GM21619 (cell line): ENCODE data around the gene PLA2G7.
"Not testable (repeated sequence)": the region's sequence is repeated elsewhere in the genome, so short reads cannot be mapped to it uniquely, and the experiment has no call there.

ENCODE experiments used
- ATAC-seq: cut with Tn5 transposase; IDR thresholded peaks from one replicate; pipeline ENCODE4 v1.9.1; 2021; ENCODE audit not compliant: unreplicated experiment

PLA2G7 gene

DNA sequence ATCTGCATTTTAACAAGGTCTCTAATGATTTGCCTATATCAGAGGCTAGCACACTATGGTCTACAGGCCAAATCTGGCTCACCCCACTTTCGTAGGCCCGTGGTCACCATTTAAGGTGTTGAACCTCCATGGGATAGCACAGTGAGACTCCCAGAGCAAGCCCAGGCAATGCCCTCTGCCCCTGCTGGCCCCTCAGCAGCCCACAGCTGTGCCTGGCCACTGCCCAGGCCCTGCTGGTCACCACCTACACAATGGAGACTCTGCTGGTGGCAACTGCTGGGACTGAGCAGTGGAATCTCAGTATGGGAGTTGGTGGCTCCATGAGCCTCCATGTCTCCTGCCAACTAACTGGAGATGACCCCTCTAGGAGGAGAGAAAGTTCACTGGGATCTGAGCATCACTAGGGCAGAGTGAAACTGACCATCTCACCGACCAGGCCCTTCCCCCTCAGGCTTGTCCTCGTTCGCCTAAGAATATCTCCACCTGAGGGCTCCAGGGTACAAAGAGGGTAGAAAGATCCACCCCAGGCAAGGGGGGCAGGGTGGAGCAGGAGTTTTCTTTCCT is 13.8 kb upstream of the PLA2G7 start:
- ATAC-seq = no peak

DNA sequence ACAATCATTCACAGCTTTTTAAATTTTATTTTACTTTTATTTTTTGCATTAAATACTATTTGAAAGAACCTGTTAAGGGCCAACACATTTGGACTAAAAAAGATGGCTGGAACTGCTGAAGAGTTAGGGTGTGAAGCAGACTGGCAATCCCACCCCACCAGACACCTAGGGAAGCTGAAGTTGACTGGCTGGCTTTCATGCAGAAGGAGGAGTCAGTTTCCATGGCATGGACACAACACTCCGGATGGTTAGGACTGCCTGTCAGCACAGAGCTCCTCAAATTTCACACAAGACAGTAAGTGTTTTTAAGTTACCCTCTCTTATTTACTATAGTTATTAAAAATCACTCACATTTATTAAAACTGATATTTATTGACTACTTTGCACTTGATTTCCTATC is 11.5 kb upstream of the PLA2G7 start, which contains the start of gene ANKRD66:
Gene ANKRD66 (plus strand): TSS at position 238 of the 400 bp plus-strand sequence. CDS start 5,016 bp downstream, outside the sequence.
- ATAC-seq = no peak

DNA sequence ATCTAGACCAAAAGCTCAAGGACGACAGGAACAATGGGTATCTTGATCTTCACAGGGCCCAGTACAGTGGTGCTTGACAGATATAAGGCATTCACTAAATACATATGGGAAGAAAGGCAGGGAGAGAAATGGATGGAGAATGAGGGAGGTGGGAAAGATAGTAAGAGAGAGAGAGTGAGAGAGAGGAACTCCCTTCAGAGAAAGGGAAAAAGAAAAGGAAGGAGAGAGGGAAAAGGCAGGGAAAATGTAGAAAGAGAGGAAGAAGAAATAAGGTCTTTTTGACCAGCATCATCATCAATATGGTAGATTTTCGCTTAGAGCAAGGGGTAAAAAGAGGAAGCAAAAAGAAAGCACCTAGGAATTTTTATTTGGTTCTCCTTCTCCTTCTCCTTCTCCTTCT is 10.8 kb upstream of the PLA2G7 start:
- no peak for ATAC-seq

- ATAC-seq = not testable (repeated sequence)
These were observed 9.1 kb upstream of the PLA2G7 start for GRCh38 chr6:46744159-46744725.

DNA sequence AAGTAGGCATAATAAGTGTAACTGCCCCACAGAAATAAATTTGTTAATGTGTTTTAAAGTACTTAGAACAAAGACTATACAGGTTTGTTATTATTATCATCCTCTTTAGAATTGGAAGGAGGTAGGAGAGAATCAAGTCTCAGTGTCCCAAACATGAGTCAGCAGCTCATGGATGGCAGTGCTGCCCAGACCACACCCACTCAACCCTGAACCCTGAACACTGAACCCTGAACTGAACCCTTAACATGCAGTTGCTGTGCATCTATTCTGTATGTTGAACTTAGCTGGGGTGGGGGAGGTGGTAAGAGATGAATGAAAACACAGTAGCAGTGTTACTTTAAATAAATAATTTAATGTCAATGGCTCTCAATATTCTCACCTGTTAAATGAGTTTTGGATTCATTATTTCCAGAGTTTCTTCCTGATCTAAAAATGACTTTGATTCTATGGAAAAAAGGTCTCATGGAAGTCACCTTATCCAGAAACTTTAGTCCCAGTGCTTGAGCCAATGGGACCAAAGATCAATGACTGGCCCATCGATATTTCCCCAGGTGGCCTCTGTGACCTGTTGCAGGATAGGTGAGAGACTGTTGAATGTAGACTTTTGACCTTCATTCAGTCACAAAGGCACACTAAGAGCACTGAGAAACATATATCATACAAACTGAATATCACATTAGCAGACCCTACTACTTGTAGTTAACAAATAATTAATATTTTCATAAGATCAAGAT is 8.4 kb upstream of the PLA2G7 start:
- no peak for ATAC-seq

GRCh38 chr6:46741910-46742309 is 6.7 kb upstream of the PLA2G7 start:
- ATAC-seq = no peak

GRCh38 chr6:46741482-46741881 is 6.3 kb upstream of the PLA2G7 start:
- no peak for ATAC-seq

DNA sequence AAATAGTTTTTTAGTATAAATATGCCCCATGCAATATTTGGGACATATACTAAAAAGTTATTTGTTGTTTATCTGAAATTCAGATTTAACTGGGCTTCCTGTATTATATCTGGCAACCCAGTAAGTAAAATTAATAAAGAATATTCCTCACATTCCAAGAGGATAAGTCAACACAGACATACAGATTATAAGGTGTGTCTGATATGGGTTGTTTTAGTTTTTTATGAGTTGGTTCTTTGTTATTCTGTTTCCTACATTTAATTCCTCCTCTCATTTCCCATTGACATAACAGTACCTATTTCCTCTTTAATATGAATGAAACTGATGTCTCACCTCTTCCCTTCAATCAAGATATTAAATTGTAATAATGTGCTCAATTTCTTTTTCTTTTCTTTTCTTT is 1.7 kb upstream of the PLA2G7 start:
- no peak for ATAC-seq

DNA sequence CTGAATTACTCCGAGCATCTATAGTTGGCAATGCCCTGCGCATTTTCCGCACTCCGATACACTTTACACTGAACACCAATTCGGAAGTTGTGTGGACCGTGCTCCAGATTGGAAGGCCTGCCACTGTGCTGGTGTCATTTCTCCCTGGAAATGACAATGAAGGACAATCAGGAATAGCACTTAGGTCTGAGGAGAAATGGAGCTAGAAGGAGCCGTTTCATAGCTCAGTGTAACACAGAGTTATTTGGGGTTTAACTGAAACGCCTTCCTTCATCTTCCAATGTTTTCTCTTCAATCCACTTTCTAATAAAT is 501 bp upstream of the PLA2G7 start:
- ATAC-seq = no peak

DNA sequence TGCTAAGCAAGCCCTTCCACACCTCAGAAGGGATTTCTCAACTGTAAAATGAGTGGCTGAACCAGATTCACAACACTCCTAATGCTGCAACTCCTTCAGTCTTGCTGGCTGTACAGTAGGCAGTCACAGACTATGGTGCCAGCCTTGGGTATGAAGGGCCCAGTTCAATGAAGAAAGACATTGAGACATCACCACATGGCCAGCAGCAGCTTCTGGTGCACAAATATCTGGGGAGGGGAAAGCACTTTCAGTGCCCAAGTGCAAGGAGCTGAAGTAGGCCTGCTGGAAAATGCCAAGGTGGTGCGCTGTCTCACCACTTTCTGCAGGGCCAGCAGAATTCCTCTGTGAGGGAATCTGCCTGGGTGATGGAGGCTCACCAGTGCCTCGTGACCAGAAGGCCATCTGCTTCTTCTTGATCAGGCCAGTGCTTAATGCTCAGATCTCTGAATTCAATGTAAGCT is 1.8 kb downstream of the PLA2G7 start:
- no peak for ATAC-seq

- ATAC-seq = no peak
These were observed 4.2 kb downstream of the PLA2G7 start for GRCh38 chr6:46730921-46731461.

DNA sequence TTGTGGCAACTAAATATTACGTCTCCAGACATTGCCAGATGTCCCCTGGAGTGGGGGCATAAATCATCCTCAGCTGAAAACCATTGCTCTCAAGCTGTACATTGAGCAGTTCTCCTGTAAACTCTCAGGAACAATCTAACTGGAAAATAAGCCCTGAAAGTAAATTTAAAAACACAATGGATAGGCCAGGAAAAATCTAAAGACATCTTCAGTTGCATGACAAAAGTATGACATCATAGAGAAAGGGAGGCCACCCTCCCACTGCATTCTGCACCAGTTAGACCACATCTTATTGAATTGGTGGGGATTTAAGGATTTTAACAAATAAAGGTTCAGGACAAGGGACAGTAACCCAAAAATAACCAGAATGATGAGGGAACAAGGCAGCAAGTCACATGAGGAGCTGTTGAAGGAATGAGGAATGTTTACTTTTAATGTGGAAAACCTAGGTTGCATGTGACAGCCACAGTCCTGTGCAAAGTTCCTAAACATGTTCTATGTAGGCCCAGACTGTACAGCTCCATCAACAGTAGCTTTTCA is 5.3 kb downstream of the PLA2G7 start:
- no peak for ATAC-seq

- no peak for ATAC-seq
These were observed 14.8 kb downstream of the PLA2G7 start for GRCh38 chr6:46720401-46720800.

DNA sequence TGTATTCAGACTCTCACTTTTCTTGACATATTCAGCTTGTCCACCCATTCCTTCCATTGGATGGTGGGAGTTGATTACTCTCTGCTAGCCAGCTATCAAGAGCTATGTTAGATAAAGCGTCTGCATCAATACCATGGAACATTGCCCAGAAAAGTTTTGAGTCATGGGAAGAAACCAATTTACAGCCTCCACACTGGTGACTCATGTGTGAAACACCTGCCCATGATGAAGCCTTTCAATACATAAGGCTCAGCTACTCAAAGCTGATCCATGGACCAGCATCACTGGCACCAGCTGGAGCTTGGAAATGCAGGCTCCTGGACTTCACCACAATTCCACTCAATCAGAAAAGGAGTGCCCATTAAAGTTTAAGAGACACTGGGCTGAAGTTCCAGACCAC is 16.1 kb downstream of the PLA2G7 start:
- ATAC-seq = no peak

- ATAC-seq = no peak
These were observed 20.0 kb downstream of the PLA2G7 start for GRCh38 chr6:46715141-46715540.

DNA sequence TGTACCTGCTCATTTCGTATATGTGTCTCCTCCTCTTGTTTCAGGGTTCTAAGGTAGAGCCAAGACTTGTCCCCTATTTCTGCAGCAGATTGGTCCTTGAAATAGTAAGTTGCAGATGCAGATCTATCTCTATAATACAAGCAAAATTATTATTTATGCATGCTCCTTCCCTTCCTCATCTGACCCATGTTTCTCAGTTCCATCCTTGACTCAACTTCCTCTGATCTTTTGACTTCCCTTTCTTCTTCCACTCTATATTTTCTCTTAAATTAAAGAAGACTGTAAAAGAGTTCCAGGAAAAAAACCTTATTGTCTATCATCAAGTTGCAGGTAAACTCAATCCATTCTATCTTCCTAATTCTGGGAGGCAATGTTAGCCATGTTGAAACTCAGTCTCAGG is 23.7 kb downstream of the PLA2G7 start:
- no peak for ATAC-seq

DNA sequence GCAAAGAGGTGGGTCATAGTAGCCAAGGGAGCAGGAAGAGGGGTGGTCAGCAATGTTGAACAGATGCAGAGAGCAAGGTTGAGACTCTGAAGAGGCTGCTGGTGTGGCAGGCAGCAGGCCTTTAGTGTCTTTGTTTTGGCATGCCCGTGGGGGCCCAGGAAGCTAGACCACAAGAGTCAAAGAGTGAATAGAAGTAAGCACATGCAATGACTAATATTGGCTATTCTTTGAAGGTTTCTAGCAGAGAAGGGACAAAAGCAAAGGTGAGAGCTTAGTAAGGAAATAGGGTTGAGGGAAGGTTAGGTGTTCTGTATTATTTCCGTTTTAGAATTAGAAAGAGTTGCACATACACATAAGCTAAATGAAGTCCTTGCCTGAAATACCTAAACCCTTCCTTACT is 28.7 kb downstream of the PLA2G7 start:
- ATAC-seq = no peak

GRCh38 chr6:46704562-46704961 is 30.6 kb downstream of the PLA2G7 start:
- no peak for ATAC-seq

- no peak for ATAC-seq
These were observed 35.2 kb downstream of the PLA2G7 start for GRCh38 chr6:46699970-46700369.

GRCh38 chr6:46690911-46691451 is 44.2 kb downstream of the PLA2G7 start:
- ATAC-seq = no peak

DNA sequence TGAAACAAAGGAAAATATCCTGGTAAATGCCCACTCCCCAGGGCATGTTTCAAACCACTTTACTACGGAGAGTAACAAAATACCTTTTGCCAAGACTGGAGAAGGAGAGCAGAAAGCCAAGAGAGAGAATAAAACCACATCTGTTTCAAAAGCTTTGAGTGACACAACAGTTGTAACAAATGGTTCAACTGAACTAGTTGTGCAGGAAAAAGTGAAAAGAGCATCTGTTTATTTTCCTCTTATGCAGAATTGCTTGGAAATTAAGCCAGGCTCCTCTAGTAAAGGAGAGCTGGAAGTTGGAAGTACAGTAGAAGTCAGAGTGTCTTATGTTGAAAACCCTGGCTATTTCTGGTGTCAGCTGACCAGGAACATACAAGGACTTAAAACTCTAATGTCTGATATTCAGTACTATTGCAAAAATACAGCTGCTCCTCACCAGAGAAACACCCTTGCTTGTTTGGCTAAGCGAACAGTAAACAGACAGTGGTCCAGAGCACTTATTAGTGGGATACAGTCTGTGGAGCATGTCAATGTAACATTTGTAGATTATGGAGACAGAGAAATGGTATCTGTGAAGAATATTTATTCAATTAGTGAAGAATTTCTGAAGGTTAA is 44.9 kb downstream of the PLA2G7 start:
- ATAC-seq = no peak
